H1 (cell line): ENCODE measurements around the gene HSPBP1. TPM values are rescaled to one million over a fixed set of nuclear protein-coding genes. Genes with fewer than 3 reads are reported as not detected.
"Not testable (repeated sequence)": the region's sequence is repeated elsewhere in the genome, so short reads cannot be mapped to it uniquely, and the experiment has no call there.

ENCODE experiments used
- CTCF ChIA-PET: fragments of 300-600 bp; sonication (Branson Sonifier 250); formaldehyde crosslinking; loops from one replicate; lab custom pipeline; 2021; ENCODE audit not compliant: partially characterized antibody; lab: Charles Lee
- POLR2A ChIA-PET: fragments of 300-600 bp; sonication (Branson Sonifier 250); formaldehyde crosslinking; loops from one replicate; lab custom pipeline; 2021; ENCODE audit warnings: inconsistent platforms; ENCODE audit not compliant: partially characterized antibody; lab: Charles Lee
- DNase-seq, 2 experiments: peaks; one replicate each; pipeline versions ENCODE4 v3.0.0 to v3.0.0-alpha.2; 2010 to 2022; ENCODE audit warnings: low spot score in 2 of 2, low read depth in 1 of 2, mixed read lengths in 1 of 2
- FAIRE-seq: peaks from 2 replicates; lab custom pipeline; 2011; peaks lifted over from hg19 to GRCh38; lab: Jason Lieb, UNC
- H2AFZ ChIP-seq: 2 replicates; pipeline ENCODE4 v1.8.1; 2012; ENCODE audit warnings: low read length, inconsistent platforms
- H2AK5ac ChIP-seq: 2 replicates; pipeline ENCODE4 v1.6.1; 2013; ENCODE audit warnings: low read depth, low read length
- H2BK120ac ChIP-seq: replicated peaks from 2 replicates; pipeline ENCODE3; 2013; ENCODE audit warnings: low read depth, low read length, inconsistent platforms
- H2BK12ac ChIP-seq: 2 replicates; pipeline ENCODE4 v1.6.1; 2013; ENCODE audit warnings: low read depth, low read length
- H2BK15ac ChIP-seq: 2 replicates; pipeline ENCODE4 v1.6.1; 2013; ENCODE audit warnings: low read length
- H2BK20ac ChIP-seq: 2 replicates; pipeline ENCODE4 v1.6.1; 2013; ENCODE audit warnings: low read length
- H2BK5ac ChIP-seq: 2 replicates; pipeline ENCODE4 v1.6.1; 2013; ENCODE audit warnings: low read depth, low read length
- H3K14ac ChIP-seq: 2 replicates; pipeline ENCODE4 v1.6.1; 2013; ENCODE audit warnings: inconsistent platforms; ENCODE audit not compliant: insufficient read length
- H3K18ac ChIP-seq: 2 replicates; pipeline ENCODE4 v1.6.1; 2013; ENCODE audit warnings: low read length; ENCODE audit errors: extremely low read depth
- H3K23ac ChIP-seq: 2 replicates; pipeline ENCODE4 v1.6.1; 2013; ENCODE audit warnings: inconsistent platforms; ENCODE audit not compliant: insufficient read length
- H3K23me2 ChIP-seq: 2 replicates; pipeline ENCODE4 v1.6.1; 2013; ENCODE audit warnings: low read depth, low read length
- H3K27ac ChIP-seq: 2 replicates; pipeline ENCODE4 v1.6.1; 2011; ENCODE audit warnings: low read depth, low read length, inconsistent platforms
- H3K27me3 ChIP-seq, 4 experiments: replicated peaks in 1 of 4; 1 replicate in 1 of 4; 2 replicates in 3 of 4; pipeline versions ENCODE4 v1.6.1 to v1.8.1; 2011 to 2013; ENCODE audit warnings: low read length in 3 of 4, mild to moderate bottlenecking in 3 of 4, inconsistent platforms in 2 of 4, mixed read lengths in 2 of 4, moderate library complexity in 1 of 4; ENCODE audit not compliant: control insufficient read depth in 3 of 4, insufficient read depth in 3 of 4; ENCODE audit errors: extremely low read depth in 1 of 4
- H3K36me3 ChIP-seq, 4 experiments: 2 replicates each; pipeline versions ENCODE4 v1.6.1 to v1.8.1; 2011 to 2013; ENCODE audit warnings: mild to moderate bottlenecking in 4 of 4, low read length in 3 of 4, moderate library complexity in 2 of 4, control low read depth in 1 of 4, inconsistent platforms in 1 of 4; ENCODE audit not compliant: insufficient read depth in 4 of 4, control insufficient read depth in 2 of 4
- H3K4ac ChIP-seq: replicated peaks from 2 replicates; pipeline ENCODE3; 2013; ENCODE audit warnings: low read length, low read depth, mixed read lengths, inconsistent platforms; ENCODE audit not compliant: insufficient read length
- H3K4me1 ChIP-seq, 4 experiments: replicated peaks in 1 of 4; 1 replicate in 1 of 4; 2 replicates in 3 of 4; pipeline versions ENCODE4 v1.6.1 to v1.8.1; 2011 to 2013; ENCODE audit warnings: low read length in 3 of 4, inconsistent platforms in 2 of 4, mixed read lengths in 1 of 4; ENCODE audit not compliant: insufficient read depth in 4 of 4, control insufficient read depth in 3 of 4
- H3K4me2 ChIP-seq, 2 experiments: 2 replicates each; pipeline versions ENCODE4 v1.6.1 to v1.8.1; 2011 to 2013; ENCODE audit warnings: low read depth in 2 of 2, low read length in 2 of 2, control low read depth in 1 of 2, inconsistent platforms in 1 of 2, mild to moderate bottlenecking in 1 of 2; ENCODE audit not compliant: insufficient read depth in 1 of 2
- H3K4me3 ChIP-seq, 4 experiments: fragments of 200-600, 300-600 bp in 1 of 4; sonication (generic), shearing (Covaris generic), sonication (Bioruptor Twin) in 1 of 4; 2 replicates each; pipeline versions ENCODE4 v1.5.1 to v1.8.1; 2011 to 2016; ENCODE audit warnings: low read length in 4 of 4, low read depth in 3 of 4, control low read depth in 2 of 4, inconsistent platforms in 2 of 4, mild to moderate bottlenecking in 2 of 4, mixed read lengths in 1 of 4, moderate library complexity in 1 of 4; ENCODE audit not compliant: insufficient read depth in 2 of 4; ENCODE audit errors: extremely low read depth in 1 of 4
- H3K56ac ChIP-seq: replicated peaks from 2 replicates; pipeline ENCODE3; 2013; ENCODE audit warnings: low read depth, mild to moderate bottlenecking, mixed read lengths, low read length, inconsistent platforms; ENCODE audit not compliant: insufficient read length
- H3K79me1 ChIP-seq: 2 replicates; pipeline ENCODE4 v1.6.1; 2013; ENCODE audit warnings: low read depth, low read length, control low read depth
- H3K79me2 ChIP-seq, 2 experiments: 2 replicates each; pipeline versions ENCODE4 v1.6.1 to v1.8.1; 2012 to 2013; ENCODE audit warnings: low read length in 2 of 2, mild to moderate bottlenecking in 2 of 2, inconsistent platforms in 1 of 2; ENCODE audit not compliant: insufficient read depth in 2 of 2, control insufficient read depth in 1 of 2
- H3K9ac ChIP-seq, 4 experiments: replicated peaks in 1 of 4; 1 replicate in 1 of 4; 2 replicates in 3 of 4; pipeline versions ENCODE4 v1.6.1 to v1.8.1; 2011 to 2013; ENCODE audit warnings: low read depth in 3 of 4, low read length in 3 of 4, control low read depth in 2 of 4, mild to moderate bottlenecking in 2 of 4, moderate library complexity in 2 of 4, inconsistent platforms in 1 of 4; ENCODE audit errors: extremely low read depth in 1 of 4
- H3K9me3 ChIP-seq, 2 experiments: 2 replicates each; pipeline versions ENCODE4 v1.6.1 to v1.8.1; 2012 to 2013; ENCODE audit warnings: mild to moderate bottlenecking in 2 of 2, moderate library complexity in 2 of 2, control low read depth in 1 of 2, inconsistent platforms in 1 of 2, low read depth in 1 of 2, low read length in 1 of 2, mixed read lengths in 1 of 2; ENCODE audit not compliant: insufficient read depth in 2 of 2
- H4K20me1 ChIP-seq, 2 experiments: replicated peaks in 1 of 2; 2 replicates each; pipeline versions ENCODE3 to v1.8.1; 2011 to 2013; ENCODE audit warnings: inconsistent platforms in 2 of 2, low read length in 2 of 2, mild to moderate bottlenecking in 1 of 2; ENCODE audit not compliant: insufficient read depth in 2 of 2, control insufficient read depth in 1 of 2
- H4K5ac ChIP-seq: 2 replicates; pipeline ENCODE4 v1.6.1; 2013; ENCODE audit warnings: low read length, low read depth, mixed read lengths, inconsistent platforms; ENCODE audit not compliant: insufficient read length
- H4K8ac ChIP-seq: 2 replicates; pipeline ENCODE4 v1.8.0; 2013; ENCODE audit warnings: mild to moderate bottlenecking, moderate library complexity, low read length, inconsistent platforms; ENCODE audit not compliant: insufficient read depth; ENCODE audit errors: extremely low read depth
- H4K91ac ChIP-seq: replicated peaks from 2 replicates; pipeline ENCODE3; 2013; ENCODE audit warnings: low read length, mixed read lengths, inconsistent platforms; ENCODE audit not compliant: insufficient read length
- WGBS, 2 experiments: shearing (Covaris generic) in 1 of 2; methylation state at CpG; one replicate each; pipeline versions ENCODE4 v1.1.6 to v1.1.7; 2013 to 2015; ENCODE audit warnings: low lambda C conversion rate in 2 of 2, mixed read lengths in 2 of 2, inconsistent platforms in 1 of 2, low coverage in 1 of 2, missing lambda C conversion rate in 1 of 2; ENCODE audit not compliant: insufficient replicate concordance in 2 of 2, insufficient coverage in 1 of 2, insufficient read length in 1 of 2; ENCODE audit errors: extremely low coverage in 1 of 2, missing lambda C conversion rate in 1 of 2; 5-methylcytosine and 5-hydroxymethylcytosine counted together
- polyA plus RNA-seq, 7 experiments: library from polyadenylated mRNA; depleted of rRNA in 3 of 7; stranded (reverse) in 5 of 7; unstranded in 2 of 7; fragments of >200 nt in 5 of 7; fragments of 200-250 nt in 2 of 7; gene quantifications; 1 replicate in 5 of 7; 2 replicates in 1 of 7; 4 replicates in 1 of 7; pipeline versions ENCODE4 v1.2.1 to v1.2.3, GENCODE V29; 2011 to 2013; ENCODE audit warnings: missing spikeins in 2 of 7, mixed read lengths in 2 of 7
- total RNA-seq: library from RNA; stranded (reverse); fragmentation: NEBNext Ultra II Directional; extraction: Animal tissue kit (Norgen Biotek cat#: 25700); gene quantifications from 2 replicates; pipeline ENCODE4 v1.2.1, GENCODE V29; 2021

The HSPBP1 gene
- total and polyA plus RNA-seq, 2 of the 8 experiments (the other 6 are each of a cell fraction or from before 2014, with no cell fraction given) = 63.4 to 100 TPM

DNA sequence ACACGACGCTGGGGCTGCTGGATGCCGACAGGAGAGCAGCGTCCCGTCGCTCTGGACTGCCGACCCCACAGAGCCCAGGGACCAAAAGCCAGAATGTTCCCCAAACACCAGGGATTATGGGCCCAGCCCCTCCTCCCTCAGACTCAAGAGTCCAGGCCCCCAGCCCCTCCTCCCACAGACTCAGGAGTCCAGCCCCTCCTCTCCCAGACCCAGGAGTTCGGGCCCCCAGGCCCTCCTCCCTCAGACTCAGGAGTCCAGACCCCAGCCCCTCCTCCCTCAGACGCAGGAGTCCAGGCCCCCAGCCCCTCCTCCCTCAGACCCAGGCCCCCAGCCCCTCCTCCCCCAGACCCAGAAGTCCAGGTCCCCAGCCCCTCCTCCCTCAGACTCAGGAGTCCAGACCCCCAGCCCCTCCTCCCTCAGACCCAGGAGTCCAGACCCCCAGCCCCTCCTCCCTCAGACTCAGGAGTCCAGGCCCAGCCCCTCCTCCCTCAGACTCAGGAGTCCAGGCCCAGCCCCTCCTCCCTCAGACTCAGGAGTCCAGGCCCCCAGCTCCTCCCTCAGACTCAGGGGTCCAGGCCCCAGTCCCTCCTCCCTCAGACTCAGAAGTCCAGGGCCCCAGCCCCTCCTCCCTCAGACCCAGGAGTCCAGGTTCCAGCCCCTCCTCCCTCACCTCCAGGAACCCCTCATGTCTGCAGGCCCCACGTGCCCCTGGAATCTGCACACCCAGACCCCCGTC, 55.1 kb downstream of the HSPBP1 start:
- FAIRE-seq, H2BK120ac ChIP-seq, H3K9me3 ChIP-seq, H4K5ac ChIP-seq, H3K23me2 ChIP-seq, H3K36me3 ChIP-seq, H3K14ac ChIP-seq, H2BK12ac ChIP-seq, H3K4me2 ChIP-seq, H2BK20ac ChIP-seq, H2AFZ ChIP-seq, H3K27me3 ChIP-seq, DNase-seq, CTCF ChIA-PET, H3K4me1 ChIP-seq, H3K4ac ChIP-seq, H3K79me2 ChIP-seq, H3K9ac ChIP-seq, H3K18ac ChIP-seq, H4K91ac ChIP-seq, H3K79me1 ChIP-seq, H2BK15ac ChIP-seq, H2AK5ac ChIP-seq, H3K27ac ChIP-seq, H2BK5ac ChIP-seq, H3K4me3 ChIP-seq, H3K56ac ChIP-seq, H3K23ac ChIP-seq: not testable (repeated sequence)
- POLR2A ChIA-PET = interaction anchor here (1.3 kb wide), 1 partner anchor 35 kb away, joined by 3 read pairs; no protein-coding TSS in a partner anchor
- peaks cover 3 to 13% of the 10 kb centered on the region in 2 experiments for H4K20me1 ChIP-seq
- 94% methylated on average over 9 of the region's 11 CpGs; no CpG with 5 or more reads in 1 of the 2 experiments for WGBS, 2 experiments
- H4K8ac ChIP-seq = 0 out of 2 replicates have a peak overlapping the region, but pooled peaks have one; percentile 35
